ENCODE measurements around the gene ATP1B2. TPM values are rescaled to one million over a fixed set of nuclear protein-coding genes. Genes with fewer than 3 reads are reported as not detected.

ATP1B2 gene
- total and polyA plus RNA-seq, 9 of the 15 experiments (the other 6 are each of a cell fraction or from before 2014, with no cell fraction given) = 0.23 to 6.0 (median 0.99) TPM

DNA sequence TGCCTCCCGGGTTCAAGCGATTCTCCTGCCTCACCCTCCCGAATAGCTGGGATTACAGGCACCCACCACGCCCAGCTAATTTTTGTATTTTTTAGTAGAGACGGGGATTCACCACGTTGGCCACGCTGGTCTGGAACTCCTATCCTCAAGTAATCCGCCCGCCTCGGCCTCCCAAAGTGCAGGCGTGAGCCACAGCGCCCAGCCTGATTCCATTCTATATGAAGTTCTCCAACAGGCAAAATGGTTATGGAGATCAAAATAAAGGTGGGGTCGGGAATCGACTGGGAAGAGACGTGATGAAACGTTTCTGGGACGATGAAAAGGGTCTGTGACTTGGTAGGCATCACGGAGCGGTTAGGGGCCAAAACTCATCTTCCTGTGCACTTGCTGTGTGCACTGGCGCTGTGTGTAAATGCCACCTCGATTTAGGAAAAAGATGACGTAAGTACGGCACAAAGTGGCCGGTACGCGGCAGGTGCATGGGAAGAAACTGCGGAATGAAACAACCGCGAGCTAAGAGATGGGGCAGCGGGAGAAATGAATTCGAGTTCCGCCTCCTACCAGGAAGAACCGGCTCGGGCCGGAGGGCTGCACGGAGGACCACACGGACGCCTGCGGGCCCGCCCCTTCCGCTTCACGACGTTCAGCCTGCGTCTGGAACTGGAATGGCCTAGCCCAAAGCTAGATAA, 35.0 kb downstream of the ATP1B2 start (continued):
- no peak for TF ChIP-seq RFX5 (IDR thresholded peaks at IDR 0.05; ENCODE audit: low read depth, low read length)
- peak; percentile 77 for TF ChIP-seq TAF1 (IDR thresholded peaks at IDR 0.05; ENCODE audit: control insufficient read depth, extremely low read depth, insufficient read depth, low read length, severe bottlenecking)
- 0 out of 2 replicates have a peak, but pooled peaks have one; percentile 30 for TF ChIP-seq ELF2 (CRISPR knock-in tag; IDR thresholded peaks at IDR 0.05)
- no peak for TF ChIP-seq NFE2L1 (tag; IDR thresholded peaks at IDR 0.05; ENCODE audit: borderline replicate concordance, low read depth)
- no peak for TF ChIP-seq MYNN (IDR thresholded peaks at IDR 0.05)
- TF ChIP-seq MYNN (CRISPR knock-in tag; IDR thresholded peaks at IDR 0.05) = no peak
- TF ChIP-seq, protein P1, sequence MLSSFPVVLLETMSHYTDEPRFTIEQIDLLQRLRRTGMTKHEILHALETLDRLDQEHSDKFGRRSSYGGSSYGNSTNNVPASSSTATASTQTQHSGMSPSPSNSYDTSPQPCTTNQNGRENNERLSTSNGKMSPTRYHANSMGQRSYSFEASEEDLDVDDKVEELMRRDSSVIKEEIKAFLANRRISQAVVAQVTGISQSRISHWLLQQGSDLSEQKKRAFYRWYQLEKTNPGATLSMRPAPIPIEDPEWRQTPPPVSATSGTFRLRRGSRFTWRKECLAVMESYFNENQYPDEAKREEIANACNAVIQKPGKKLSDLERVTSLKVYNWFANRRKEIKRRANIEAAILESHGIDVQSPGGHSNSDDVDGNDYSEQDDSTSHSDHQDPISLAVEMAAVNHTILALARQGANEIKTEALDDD (IDR thresholded peaks at IDR 0.05) = no peak
- TF ChIP-seq ZNF444 (CRISPR knock-in tag; IDR thresholded peaks at IDR 0.05) = no peak
- TF ChIP-seq ARHGAP35 (IDR thresholded peaks at IDR 0.05; ENCODE audit: partially characterized antibody) = no peak
- no peak for TF ChIP-seq SIX5 (IDR thresholded peaks at IDR 0.05; ENCODE audit: borderline replicate concordance in 1 of 2, insufficient read depth in 1 of 2, low read depth in 1 of 2, low read length in 2 of 2)
- no peak for TF ChIP-seq SRF (CRISPR knock-in tag; IDR thresholded peaks at IDR 0.05)
- no peak for TF ChIP-seq TCFL5 (CRISPR knock-in tag; conservative IDR thresholded peaks at IDR 0.05)
- no peak for TF ChIP-seq ZNF785 (CRISPR knock-in tag; IDR thresholded peaks at IDR 0.05)
- TF ChIP-seq RFX7 (CRISPR knock-in tag; IDR thresholded peaks at IDR 0.05) = no peak
- no peak for TF ChIP-seq MBD1 (CRISPR knock-in tag; IDR thresholded peaks at IDR 0.05)
- TF ChIP-seq ZNF140 (CRISPR knock-in tag; IDR thresholded peaks at IDR 0.05) = no peak
- no peak; the same call in 1 of the 2 replicates for TF ChIP-seq CBFB (CRISPR knock-in tag; IDR thresholded peaks at IDR 0.05)
- TF ChIP-seq COPS2 (conservative IDR thresholded peaks at IDR 0.05) = no peak
- TF ChIP-seq, protein P2, sequence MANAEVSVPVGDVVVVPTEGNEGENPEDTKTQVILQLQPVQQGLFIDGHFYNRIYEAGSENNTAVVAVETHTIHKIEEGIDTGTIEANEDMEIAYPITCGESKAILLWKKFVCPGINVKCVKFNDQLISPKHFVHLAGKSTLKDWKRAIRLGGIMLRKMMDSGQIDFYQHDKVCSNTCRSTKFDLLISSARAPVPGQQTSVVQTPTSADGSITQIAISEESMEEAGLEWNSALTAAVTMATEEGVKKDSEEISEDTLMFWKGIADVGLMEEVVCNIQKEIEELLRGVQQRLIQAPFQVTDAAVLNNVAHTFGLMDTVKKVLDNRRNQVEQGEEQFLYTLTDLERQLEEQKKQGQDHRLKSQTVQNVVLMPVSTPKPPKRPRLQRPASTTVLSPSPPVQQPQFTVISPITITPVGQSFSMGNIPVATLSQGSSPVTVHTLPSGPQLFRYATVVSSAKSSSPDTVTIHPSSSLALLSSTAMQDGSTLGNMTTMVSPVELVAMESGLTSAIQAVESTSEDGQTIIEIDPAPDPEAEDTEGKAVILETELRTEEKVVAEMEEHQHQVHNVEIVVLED (CRISPR knock-in tag; IDR thresholded peaks at IDR 0.05) = 0 out of 2 replicates have a peak, but pooled peaks have one; percentile 36
- no peak for TF ChIP-seq ZNF655 (CRISPR knock-in tag; IDR thresholded peaks at IDR 0.05)
- TF ChIP-seq TARDBP (IDR thresholded peaks at IDR 0.05) = no peak
- no peak for TF ChIP-seq SREBF1 (IDR thresholded peaks at IDR 0.05; ENCODE audit: borderline replicate concordance, low read depth, low read length)
- TF ChIP-seq NR1H2 (CRISPR knock-in tag; IDR thresholded peaks at IDR 0.05) = 0 out of 2 replicates have a peak, but pooled peaks have one; percentile 44
- no peak for TF ChIP-seq EHMT2 (IDR thresholded peaks at IDR 0.05)
- no peak for TF ChIP-seq ASH1L (IDR thresholded peaks at IDR 0.05; ENCODE audit: borderline replicate concordance, low read depth, partially characterized antibody)
